ENCODE data around the gene FMO4.

- TF ChIP-seq CTCF (IDR thresholded peaks at IDR 0.05; ENCODE audit: low read depth, low read length, poor library complexity, severe bottlenecking) (no peak), EZH2phosphoT487 (IDR thresholded peaks at IDR 0.05; ENCODE audit: borderline replicate concordance, low read length) (no peak)
Measured at GRCh38 chr1:171277534-171277933, 36.4 kb upstream of the FMO4 start.

Data from DOHH2 (cell line).